CD4-positive, alpha-beta T cell treated with Interleukin-4 for 1 hour (primary cell): Measurements from ENCODE around the gene FXYD7.
"Not testable (repeated sequence)": the region's sequence is repeated elsewhere in the genome, so short reads cannot be mapped to it uniquely, and the experiment has no call there.

ENCODE experiments used
- DNase-seq, 2 donors: peaks; one replicate each; pipeline ENCODE4 v3.0.0-alpha.2; 2020 to 2022

Gene FXYD7

GRCh38 chr19:35146746-35147459 lies 3.8 kb downstream of the FXYD7 start:
- DNase-seq, result no peak

DNA sequence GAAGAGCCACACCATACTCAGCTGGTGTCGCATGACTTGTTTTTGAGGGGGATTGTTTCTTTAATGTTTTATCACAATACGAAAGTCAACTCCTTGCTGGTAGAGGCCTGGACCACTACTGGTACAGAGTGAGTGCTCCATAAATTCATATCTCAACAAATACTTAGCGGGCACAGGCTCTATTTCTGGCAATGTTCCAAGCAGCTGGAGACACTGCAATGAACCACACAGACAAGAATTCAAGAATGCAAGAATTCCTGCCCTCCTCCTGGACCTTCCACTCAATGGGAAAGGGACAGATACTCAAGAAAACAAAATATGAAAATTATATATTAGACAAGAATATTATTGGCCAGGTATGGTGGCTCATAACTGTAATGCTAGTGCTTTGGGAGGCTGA lies 6.4 kb downstream of the FXYD7 start:
- no peak for DNase-seq

DNA sequence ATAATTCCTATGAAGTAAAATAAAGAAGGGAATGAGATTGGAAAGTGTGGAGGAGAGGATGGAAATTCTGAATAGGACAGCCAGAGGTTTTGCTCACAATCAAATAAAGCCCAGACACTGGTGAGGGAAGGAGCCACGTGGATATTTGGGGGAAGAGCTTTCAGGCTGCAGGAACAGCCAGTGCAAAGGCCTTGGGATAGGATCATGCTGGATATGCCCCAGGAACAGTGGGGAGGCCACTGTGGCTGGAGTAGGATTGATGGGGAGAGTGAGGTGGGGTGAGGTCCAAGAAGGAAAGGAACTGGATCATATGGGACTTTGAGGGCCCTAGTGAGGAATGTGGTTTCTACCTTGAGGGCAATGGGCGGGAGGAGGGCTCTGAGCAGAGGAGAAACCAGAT lies 7.4 kb downstream of the FXYD7 start:
- DNase-seq, result no peak

DNA sequence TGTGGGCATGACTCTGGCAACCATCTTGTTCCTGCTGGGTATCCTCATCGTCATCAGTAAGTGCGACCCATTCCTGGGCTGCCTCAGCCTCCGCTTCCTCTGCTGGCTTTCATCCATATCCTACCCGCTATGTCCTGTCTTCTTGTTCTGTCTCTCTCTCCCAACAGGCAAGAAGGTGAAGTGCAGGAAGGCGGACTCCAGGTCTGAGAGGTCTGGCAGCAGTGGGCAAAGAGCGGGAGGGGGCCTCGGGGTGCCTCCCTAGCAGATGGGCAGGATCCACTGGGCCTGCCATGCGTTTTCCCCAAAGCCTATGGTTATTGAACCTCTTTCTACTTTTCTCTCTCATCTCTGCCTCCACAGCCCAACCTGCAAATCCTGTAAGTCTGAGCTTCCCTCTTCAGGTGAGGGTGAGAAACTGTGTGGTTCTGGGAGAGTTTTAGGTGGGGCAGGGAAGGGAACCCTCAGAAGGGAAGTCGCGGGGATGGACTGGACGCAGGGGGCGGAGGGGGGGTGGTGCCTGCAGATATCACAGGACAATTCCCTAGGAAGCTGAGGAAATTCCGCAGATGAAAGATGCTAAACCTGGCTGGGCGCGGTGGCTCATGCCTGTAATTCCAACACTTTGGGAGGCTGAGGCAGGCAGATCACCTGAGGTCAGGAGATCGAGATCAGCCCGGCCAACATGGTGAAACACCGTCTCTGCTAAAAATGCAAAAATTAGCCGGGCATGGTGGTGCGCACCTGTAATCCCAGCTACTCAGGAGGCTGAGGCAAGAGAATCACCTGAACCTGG lies 8.4 kb downstream of the FXYD7 start:
- no peak for DNase-seq

DNA sequence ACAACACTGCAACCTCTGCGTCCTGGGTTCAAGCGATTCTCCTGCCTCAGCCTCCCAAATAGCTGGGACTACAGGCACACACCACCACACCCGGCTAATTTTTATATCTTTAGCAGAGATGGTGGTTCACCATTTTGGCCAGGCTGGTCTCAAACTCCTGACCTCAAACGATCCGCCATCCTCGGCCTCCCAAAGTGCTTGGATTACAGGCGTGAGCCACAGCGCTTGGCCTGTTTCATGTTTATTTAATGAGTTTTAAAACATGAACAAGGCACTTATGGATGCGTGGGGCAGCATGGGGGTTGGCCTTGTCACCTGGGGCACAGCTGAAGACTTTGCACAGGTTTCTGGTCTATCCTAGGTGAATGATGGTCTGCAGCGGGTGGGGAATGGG lies 10.1 kb downstream of the FXYD7 start:
- not testable (repeated sequence) for DNase-seq

DNA sequence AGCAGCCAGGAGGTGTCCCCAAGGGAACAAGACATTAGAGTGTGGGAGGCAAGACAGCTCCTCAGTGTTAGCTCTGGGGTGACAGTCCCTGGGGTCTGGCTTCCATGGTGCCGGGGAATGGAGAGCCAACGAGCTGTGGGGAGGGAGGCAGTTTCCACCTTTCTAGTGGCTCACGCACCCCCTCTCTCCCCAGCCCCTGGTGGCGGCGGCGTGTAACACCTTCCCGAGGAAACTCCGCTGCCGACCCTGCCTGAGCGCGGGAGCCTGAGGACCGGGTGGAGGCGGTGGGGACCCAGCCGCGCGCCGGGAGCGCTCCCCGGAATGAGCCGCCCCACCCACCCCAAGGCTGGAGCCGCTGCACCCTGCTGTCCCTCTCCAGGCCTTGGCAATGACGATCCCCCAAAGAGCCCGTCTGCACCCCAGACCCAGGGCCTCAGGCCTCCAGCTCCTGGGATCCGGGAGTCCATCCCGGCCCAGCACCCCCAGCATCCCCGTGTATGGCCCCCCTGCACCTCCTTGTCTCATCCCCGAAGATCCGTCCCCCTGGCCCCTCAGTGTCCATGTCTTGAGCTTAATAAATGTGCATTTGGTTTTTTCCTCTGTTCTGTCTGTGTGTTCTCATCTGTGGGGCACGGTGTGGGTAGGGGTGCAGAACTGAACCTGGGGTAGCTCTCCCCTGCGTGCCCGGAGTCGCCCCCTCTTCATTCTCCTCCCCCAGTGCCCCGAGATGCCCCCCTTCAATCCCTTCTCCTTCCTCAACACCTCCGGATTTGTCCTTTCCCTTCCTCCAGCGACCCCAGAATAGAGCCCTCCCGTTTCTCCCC lies 10.9 kb downstream of the FXYD7 start:
- peak; percentile 80 to 81 for DNase-seq

GRCh38 chr19:35154525-35155406 lies 11.7 kb downstream of the FXYD7 start, which contains the start of gene FXYD5:
Gene FXYD5, plus strand, starts transcription at chr19:35154735. Its CDS starts 816 bp downstream, at chr19:35155551.
- peak; percentile 69 to 72 for DNase-seq

GRCh38 chr19:35155441-35155840 lies 12.4 kb downstream of the FXYD7 start:
- DNase-seq, result no peak

DNA sequence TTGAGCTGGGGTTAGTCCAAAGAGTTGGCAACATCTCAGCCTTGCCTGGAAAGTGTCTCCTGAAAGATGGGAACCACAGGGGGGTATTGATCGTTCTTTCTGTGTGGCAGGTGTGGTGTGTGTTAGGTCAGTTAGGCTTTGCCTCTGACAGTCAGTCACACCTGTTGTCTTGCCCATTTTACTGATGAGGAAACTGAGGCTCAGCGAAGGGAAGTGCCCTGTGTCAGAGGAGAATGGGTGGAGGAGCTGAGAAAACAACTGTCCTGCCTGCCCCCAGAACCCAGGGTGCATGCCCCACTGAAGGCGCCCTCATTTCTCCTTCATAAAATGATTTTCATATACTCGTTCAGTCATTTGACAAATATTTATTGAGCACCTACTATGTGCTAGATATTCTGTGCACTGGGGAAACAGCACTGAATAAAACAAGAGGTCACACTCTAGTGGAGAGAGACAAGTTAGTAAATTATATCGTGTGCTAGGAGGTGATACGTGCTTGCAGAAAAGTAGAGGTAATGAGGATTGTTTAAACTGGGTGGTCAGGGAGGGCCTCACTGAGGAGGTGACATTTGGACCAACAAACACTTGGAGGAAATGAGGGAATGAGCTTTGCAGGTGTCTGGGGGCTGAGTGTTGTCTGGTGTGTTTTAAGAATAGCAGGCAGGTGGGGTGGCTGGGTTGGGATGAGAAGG lies 13.1 kb downstream of the FXYD7 start:
- DNase-seq, result no peak

- no peak for DNase-seq
Observed at GRCh38 chr19:35156673-35157014, 13.6 kb downstream of the FXYD7 start.

DNA sequence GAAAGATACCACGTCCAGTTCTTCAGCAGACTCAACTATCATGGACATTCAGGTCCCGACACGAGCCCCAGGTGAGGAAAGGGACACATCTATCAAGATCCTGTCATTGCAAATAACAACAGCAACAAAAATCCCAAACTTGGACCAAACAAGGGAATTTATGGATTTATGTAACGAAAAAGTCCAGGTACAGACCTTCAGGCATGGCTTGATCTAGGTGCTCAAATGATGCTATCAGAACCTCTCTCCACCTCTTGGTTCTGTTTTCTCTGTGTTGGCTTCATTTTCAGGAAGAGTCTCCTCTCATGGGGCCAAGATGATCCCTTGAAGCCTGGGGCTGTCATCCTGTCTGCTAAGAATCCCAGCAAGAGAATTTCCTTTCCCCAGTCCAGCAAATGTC lies 14.4 kb downstream of the FXYD7 start:
- DNase-seq, result no peak

- DNase-seq, result no peak
Observed at GRCh38 chr19:35159606-35160005, 16.6 kb downstream of the FXYD7 start.

DNA sequence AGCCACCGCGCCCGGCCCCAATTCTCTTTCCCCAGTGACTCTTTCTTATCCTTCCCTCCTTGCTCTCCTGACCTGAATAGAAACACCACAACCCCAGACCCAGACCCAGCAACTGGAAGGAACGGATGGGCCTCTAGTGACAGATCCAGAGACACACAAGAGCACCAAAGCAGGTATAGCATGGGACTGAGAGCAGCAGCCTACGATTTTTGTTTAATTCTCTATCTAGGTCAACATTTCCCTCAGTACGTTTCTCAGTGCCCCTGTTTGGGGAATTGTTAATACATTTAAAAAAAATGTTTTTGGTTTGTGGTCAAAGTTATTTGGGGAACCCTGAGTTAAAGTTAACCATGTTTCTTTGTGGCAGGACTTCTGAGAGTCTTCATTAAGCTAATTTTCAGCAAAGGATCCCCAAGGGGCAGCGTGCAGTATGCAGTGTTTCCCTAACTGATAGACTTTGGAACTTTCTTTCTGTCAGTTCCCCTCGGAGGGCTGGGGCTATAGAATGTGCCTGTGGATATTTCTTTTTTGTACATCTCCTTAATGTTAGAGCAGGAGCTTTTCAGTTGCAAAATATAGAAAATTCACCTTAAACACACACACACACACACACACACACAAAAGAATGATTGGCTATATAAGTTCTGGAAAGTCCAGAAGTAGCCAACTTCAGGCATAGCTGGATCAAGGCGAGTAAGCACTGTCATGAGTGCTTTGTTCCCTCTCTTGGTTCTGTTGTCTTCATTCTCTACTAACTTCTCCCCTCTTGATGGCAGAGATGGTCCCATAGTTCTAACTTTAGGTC lies 17.8 kb downstream of the FXYD7 start:
- DNase-seq, result no peak

- DNase-seq, result no peak
Observed at GRCh38 chr19:35161434-35161743, 18.3 kb downstream of the FXYD7 start.

DNA sequence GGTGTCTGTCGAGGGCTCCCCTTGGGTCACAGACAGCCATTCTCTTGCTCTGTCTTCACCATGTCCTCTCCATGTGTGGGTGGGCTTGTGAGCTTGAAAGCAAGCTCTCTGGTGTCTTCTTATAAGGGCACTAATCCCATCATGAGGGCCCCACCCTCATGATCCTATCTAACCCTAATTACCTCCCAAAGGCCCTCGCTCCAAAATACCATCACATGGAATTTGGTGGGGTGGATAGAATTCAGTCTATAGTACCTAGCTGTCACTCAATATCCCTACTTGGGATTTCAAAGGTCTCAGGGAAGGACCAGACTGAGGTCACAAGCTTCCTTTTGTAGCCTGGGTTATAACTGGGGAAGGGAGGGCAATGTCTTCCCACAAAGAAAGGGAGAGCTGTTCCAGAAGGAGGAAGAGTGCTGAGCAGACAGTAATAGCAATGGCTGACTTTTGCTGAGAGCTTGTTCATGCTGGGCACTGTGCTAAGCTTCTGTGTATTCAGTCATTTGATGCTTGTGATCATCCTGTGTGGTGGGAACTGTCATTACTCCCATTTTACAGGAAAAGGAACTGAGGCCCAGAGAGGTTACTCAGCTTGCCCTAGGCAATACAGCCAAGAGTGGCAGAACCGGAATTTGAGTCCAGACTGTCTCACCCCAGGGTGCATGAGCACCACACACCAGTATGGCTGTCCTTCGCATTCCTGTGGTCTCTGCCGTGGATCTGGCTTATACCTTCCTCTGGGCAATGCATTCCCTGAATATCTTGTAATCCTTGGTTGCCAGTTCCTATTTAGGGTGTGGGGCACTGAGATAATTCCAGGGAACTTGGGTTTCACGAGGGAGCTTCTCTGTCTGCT lies 19.6 kb downstream of the FXYD7 start:
- no peak for DNase-seq

DNA sequence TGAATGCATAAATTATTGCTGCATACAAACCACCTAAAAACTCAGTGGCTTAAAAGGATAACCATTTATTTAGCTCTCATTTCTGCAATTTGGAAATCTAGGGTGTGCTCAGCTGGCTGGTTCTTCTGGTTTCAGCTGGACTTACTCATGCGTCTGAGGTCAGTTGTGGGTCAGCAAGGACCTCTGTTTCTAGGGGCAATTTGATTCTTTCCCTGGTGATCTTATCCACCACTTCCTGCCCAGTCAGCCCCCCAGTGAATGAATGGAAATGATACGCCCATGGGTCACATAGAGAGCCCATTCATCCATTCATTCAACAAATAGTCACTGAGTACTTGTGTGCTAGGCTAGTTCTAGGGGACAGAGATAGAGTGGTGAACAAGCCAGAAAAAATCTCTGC lies 21.4 kb downstream of the FXYD7 start:
- no peak for DNase-seq

- no peak for DNase-seq
Observed at GRCh38 chr19:35165200-35166058, 22.4 kb downstream of the FXYD7 start.

DNA sequence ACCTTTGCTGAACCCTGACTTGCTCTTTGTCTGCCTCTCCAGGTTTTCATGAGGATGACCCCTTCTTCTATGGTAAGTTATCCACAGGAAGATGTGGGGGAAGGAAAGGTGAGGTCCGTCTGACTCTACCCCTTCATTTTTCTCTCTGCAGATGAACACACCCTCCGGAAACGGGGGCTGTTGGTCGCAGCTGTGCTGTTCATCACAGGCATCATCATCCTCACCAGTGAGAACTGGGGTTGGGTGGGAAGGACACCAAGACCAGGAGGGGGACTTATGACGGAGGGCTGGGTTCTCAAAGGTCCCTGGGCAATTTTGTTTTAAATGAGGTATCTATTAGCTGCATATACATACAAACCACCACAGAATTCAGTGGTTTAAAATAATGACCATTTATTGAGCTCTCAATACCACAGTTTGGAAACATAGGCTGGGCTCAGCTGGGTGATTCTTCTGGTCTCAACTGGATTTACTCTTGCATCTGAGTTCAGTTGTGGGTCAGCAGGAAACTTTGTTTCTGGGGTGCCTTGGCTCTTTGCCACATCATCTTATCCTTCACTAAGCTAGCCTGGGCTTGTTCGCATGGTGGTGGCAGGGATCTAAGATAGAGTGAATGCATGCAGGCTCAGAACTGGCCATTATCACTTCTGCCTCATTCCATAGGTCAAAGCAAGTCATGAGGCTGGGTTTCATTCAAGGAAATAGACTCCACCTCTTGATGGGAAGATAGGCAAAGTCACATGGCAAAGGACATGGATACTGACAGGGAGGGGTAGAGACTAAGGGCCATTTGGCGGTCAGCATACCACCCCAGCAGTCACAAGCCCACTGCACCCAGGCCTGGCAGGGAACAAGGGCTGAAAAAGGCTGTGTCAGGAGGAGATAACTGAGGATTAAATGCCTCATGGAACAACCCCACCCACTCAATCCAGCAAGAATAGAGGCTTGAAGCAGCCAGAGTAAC lies 23.3 kb downstream of the FXYD7 start:
- no peak for DNase-seq
